ENCODE measurements around the gene CFAP69. TPM values are rescaled to one million over a fixed set of nuclear protein-coding genes. Genes with fewer than 3 reads are reported as not detected.

Gene CFAP69
- total and polyA plus RNA-seq, 2 donors (not counting 1 experiment from before 2014, with no cell fraction given), result 0.10 to 0.15 TPM

DNA sequence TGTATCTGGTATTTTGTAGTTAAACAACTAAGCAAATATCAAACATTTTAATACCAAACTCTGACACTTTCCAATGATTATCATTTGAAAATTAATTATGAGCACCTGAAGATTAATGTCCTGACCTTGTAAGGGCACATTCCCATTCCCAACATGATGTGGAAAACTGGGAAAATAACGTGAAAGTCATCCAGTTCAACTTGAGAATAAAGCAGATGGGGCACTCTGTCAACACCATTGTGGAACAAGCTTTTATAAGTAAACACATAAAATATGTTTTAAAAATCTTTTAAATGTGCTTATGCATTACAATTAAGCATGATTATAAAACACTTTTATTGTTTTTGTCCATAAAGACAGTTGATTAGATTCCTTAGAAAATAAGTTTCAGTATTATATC is 19.4 kb upstream of the CFAP69 start:
- peaks cover 13% of the 10 kb centered on the region for H3K27me3 Mint-ChIP-seq
- Histone ChIP-seq H3K9me3 (ENCODE audit: control extremely low read depth in 1 of 3, control insufficient read depth in 2 of 3, insufficient read depth in 1 of 3, low read length in 2 of 3) (no peaks in the 10 kb centered on the region), H4K20me1 (ENCODE audit: control insufficient read depth, insufficient read depth, low read length, poor library complexity, severe bottlenecking) (no peaks in the 10 kb centered on the region), H3K4me3 (ENCODE audit: control extremely low read depth in 1 of 5, extremely low read depth in 1 of 5, insufficient read depth in 1 of 5, low read depth in 2 of 5, low read length in 4 of 5) (no peak overlapping the region), H3K27me3 (replicated peaks in 1 of 4; ENCODE audit: control extremely low read depth in 1 of 4, control insufficient read depth in 3 of 4, insufficient read depth in 4 of 4, low read length in 3 of 4) (peaks cover 0 to 3% (median 1%) of the 10 kb centered on the region in 4 experiments), H3K36me3 (replicated peaks in 1 of 2; ENCODE audit: control extremely low read depth in 1 of 2, control insufficient read depth in 1 of 2, extremely low read depth in 1 of 2, insufficient read depth in 2 of 2, low read length in 1 of 2) (no peaks in the 10 kb centered on the region), H2AFZ (ENCODE audit: insufficient read depth, low read depth, low read length, poor library complexity, severe bottlenecking) (no peak overlapping the region), H3K9ac (ENCODE audit: low read length) (no peak overlapping the region), H3K79me2 (ENCODE audit: control insufficient read depth, insufficient read depth, low read length) (no peaks in the 10 kb centered on the region), H3K4me2 (replicated peaks; ENCODE audit: low read depth, low read length, poor library complexity, severe bottlenecking) (no peak overlapping the region), H3K4me1 (ENCODE audit: control insufficient read depth in 2 of 2, insufficient read depth in 2 of 2, low read length in 2 of 2) (no peaks in the 10 kb centered on the region), H3K27ac (ENCODE audit: low read length in 2 of 2) (no peak overlapping the region)
- DNase-seq (no peak), ATAC-seq (ENCODE audit: low read depth) (no peak)
- H3K4me3 Mint-ChIP-seq, result no peak overlapping the region
- no peaks in the 10 kb centered on the region for H3K9me3 Mint-ChIP-seq (ENCODE audit: insufficient read depth)
- TF ChIP-seq, protein P1, sequence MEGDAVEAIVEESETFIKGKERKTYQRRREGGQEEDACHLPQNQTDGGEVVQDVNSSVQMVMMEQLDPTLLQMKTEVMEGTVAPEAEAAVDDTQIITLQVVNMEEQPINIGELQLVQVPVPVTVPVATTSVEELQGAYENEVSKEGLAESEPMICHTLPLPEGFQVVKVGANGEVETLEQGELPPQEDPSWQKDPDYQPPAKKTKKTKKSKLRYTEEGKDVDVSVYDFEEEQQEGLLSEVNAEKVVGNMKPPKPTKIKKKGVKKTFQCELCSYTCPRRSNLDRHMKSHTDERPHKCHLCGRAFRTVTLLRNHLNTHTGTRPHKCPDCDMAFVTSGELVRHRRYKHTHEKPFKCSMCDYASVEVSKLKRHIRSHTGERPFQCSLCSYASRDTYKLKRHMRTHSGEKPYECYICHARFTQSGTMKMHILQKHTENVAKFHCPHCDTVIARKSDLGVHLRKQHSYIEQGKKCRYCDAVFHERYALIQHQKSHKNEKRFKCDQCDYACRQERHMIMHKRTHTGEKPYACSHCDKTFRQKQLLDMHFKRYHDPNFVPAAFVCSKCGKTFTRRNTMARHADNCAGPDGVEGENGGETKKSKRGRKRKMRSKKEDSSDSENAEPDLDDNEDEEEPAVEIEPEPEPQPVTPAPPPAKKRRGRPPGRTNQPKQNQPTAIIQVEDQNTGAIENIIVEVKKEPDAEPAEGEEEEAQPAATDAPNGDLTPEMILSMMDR (IDR thresholded peaks at IDR 0.05), result no peak
- no peak for TF ChIP-seq EZH2 (IDR thresholded peaks at IDR 0.05; ENCODE audit: borderline replicate concordance, insufficient read depth, low read depth, low read length, poor library complexity, severe bottlenecking)
- H3K27ac Mint-ChIP-seq, result no peak overlapping the region
- H3K4me1 Mint-ChIP-seq, result no peaks in the 10 kb centered on the region
- intact Hi-C loops (cut with micrococcal nuclease), result no loop called here
- POLR2A ChIA-PET, result no interaction called here
- no CpG with 5 or more reads among the region's 1 CpG for WGBS (ENCODE audit: insufficient coverage)
- CTCF ChIA-PET, result no interaction called here

DNA sequence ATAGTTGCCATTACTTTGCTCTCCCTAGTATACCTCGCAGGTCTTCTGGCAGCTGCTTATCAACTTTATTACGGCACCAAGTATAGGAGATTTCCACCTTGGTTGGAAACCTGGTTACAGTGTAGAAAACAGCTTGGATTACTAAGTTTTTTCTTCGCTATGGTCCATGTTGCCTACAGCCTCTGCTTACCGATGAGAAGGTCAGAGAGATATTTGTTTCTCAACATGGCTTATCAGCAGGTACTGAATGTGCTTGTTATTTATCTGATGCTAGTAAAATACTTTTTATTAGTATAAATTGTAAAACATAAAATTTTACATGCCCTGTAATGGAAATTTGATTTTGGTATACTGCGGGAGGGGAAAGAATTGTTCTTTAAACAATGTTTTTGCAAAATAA is 17.7 kb upstream of the CFAP69 start:
- Histone ChIP-seq H3K9me3 (ENCODE audit: control extremely low read depth in 1 of 3, control insufficient read depth in 2 of 3, insufficient read depth in 1 of 3, low read length in 2 of 3) (no peaks in the 10 kb centered on the region), H3K79me2 (ENCODE audit: control insufficient read depth, insufficient read depth, low read length) (no peaks in the 10 kb centered on the region), H4K20me1 (ENCODE audit: control insufficient read depth, insufficient read depth, low read length, poor library complexity, severe bottlenecking) (no peaks in the 10 kb centered on the region), H2AFZ (ENCODE audit: insufficient read depth, low read depth, low read length, poor library complexity, severe bottlenecking) (no peak overlapping the region), H3K4me3 (ENCODE audit: control extremely low read depth in 1 of 5, extremely low read depth in 1 of 5, insufficient read depth in 1 of 5, low read depth in 2 of 5, low read length in 4 of 5) (no peak overlapping the region), H3K27ac (ENCODE audit: low read length in 2 of 2) (no peak overlapping the region), H3K4me1 (ENCODE audit: control insufficient read depth in 2 of 2, insufficient read depth in 2 of 2, low read length in 2 of 2) (no peaks in the 10 kb centered on the region), H3K36me3 (replicated peaks in 1 of 2; ENCODE audit: control extremely low read depth in 1 of 2, control insufficient read depth in 1 of 2, extremely low read depth in 1 of 2, insufficient read depth in 2 of 2, low read length in 1 of 2) (no peaks in the 10 kb centered on the region), H3K27me3 (replicated peaks in 1 of 4; ENCODE audit: control extremely low read depth in 1 of 4, control insufficient read depth in 3 of 4, insufficient read depth in 4 of 4, low read length in 3 of 4) (peaks cover 0 to 3% (median 1%) of the 10 kb centered on the region in 4 experiments), H3K4me2 (replicated peaks; ENCODE audit: low read depth, low read length, poor library complexity, severe bottlenecking) (no peak overlapping the region), H3K9ac (ENCODE audit: low read length) (no peak overlapping the region)
- TF ChIP-seq, protein P1 (IDR thresholded peaks at IDR 0.05), result no peak
- TF ChIP-seq EZH2 (IDR thresholded peaks at IDR 0.05; ENCODE audit: borderline replicate concordance, insufficient read depth, low read depth, low read length, poor library complexity, severe bottlenecking), result no peak
- H3K9me3 Mint-ChIP-seq (ENCODE audit: insufficient read depth), result no peaks in the 10 kb centered on the region
- H3K4me1 Mint-ChIP-seq, result no peaks in the 10 kb centered on the region
- DNase-seq (no peak), ATAC-seq (ENCODE audit: low read depth) (no peak)
- H3K27me3 Mint-ChIP-seq, result peaks cover 9% of the 10 kb centered on the region
- POLR2A ChIA-PET, result no interaction called here
- H3K4me3 Mint-ChIP-seq, result no peak overlapping the region
- CTCF ChIA-PET, result no interaction called here
- intact Hi-C loops (cut with micrococcal nuclease), result no loop called here
- WGBS (ENCODE audit: insufficient coverage), result no CpG with 5 or more reads among the region's 5 CpGs
- H3K27ac Mint-ChIP-seq, result no peak overlapping the region
